ENCODE results near the gene REV3L.

The REV3L gene

GRCh38 chr6:111416529-111416928, 66.5 kb downstream of the REV3L start:
- Histone ChIP-seq H3K4me1 (ENCODE audit: control insufficient read depth, low read depth, low read length) (no peaks in the 10 kb centered on the region), H3K4me3 (ENCODE audit: low read length) (no peak overlapping the region), H3K9ac (ENCODE audit: low read length) (no peak overlapping the region), H3K36me3 (ENCODE audit: control insufficient read depth, low read depth, low read length) (no peaks in the 10 kb centered on the region), H3K27ac (ENCODE audit: low read length) (no peak overlapping the region), H3K27me3 (ENCODE audit: control insufficient read depth, insufficient read depth, low read length) (no peaks in the 10 kb centered on the region), H3K9me3 (ENCODE audit: control insufficient read depth, low read depth, low read length) (no peaks in the 10 kb centered on the region)

- Histone ChIP-seq H3K4me3 (ENCODE audit: low read length) (no peak overlapping the region), H3K9ac (ENCODE audit: low read length) (no peak overlapping the region), H3K4me1 (ENCODE audit: control insufficient read depth, low read depth, low read length) (no peaks in the 10 kb centered on the region), H3K27ac (ENCODE audit: low read length) (no peak overlapping the region), H3K27me3 (ENCODE audit: control insufficient read depth, insufficient read depth, low read length) (no peaks in the 10 kb centered on the region), H3K9me3 (ENCODE audit: control insufficient read depth, low read depth, low read length) (no peaks in the 10 kb centered on the region), H3K36me3 (ENCODE audit: control insufficient read depth, low read depth, low read length) (no peaks in the 10 kb centered on the region)
These were observed 68.6 kb downstream of the REV3L start for GRCh38 chr6:111414373-111414772.

GRCh38 chr6:111411978-111412566, 70.9 kb downstream of the REV3L start:
- Histone ChIP-seq H3K9me3 (ENCODE audit: control insufficient read depth, low read depth, low read length) (no peaks in the 10 kb centered on the region), H3K27ac (ENCODE audit: low read length) (no peak overlapping the region), H3K9ac (ENCODE audit: low read length) (no peak overlapping the region), H3K4me3 (ENCODE audit: low read length) (no peak overlapping the region), H3K4me1 (ENCODE audit: control insufficient read depth, low read depth, low read length) (no peaks in the 10 kb centered on the region), H3K27me3 (ENCODE audit: control insufficient read depth, insufficient read depth, low read length) (no peaks in the 10 kb centered on the region), H3K36me3 (ENCODE audit: control insufficient read depth, low read depth, low read length) (no peaks in the 10 kb centered on the region)

DNA sequence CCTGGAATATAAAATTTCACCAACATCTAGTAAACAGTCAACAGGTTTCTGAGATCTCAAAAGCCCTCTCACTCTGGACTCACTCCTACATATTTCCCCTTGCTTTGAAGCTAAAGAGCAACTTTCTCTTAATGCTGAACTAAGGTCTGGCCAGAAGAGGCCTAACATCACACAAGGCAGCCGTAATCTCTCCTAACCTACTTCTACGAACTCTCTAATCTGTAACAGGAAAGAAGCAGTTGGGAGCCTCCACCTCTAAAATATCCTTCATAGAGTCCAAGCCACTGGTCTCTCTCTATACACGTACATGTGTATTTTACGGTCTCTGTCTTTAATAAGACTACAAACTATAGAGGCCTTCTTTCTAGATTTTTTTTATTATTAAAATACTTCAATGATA, 72.0 kb downstream of the REV3L start:
- no peak overlapping the region for H3K4me3 ChIP-seq (ENCODE audit: low read length)
- H3K36me3 ChIP-seq (ENCODE audit: control insufficient read depth, low read depth, low read length): no peaks in the 10 kb centered on the region
- no peaks in the 10 kb centered on the region for H3K9me3 ChIP-seq (ENCODE audit: control insufficient read depth, low read depth, low read length)
- no peaks in the 10 kb centered on the region for H3K27me3 ChIP-seq (ENCODE audit: control insufficient read depth, insufficient read depth, low read length)
- H3K4me1 ChIP-seq (ENCODE audit: control insufficient read depth, low read depth, low read length): no peaks in the 10 kb centered on the region
- H3K9ac ChIP-seq (ENCODE audit: low read length): no peak overlapping the region
- no peak overlapping the region for H3K27ac ChIP-seq (ENCODE audit: low read length)

- Histone ChIP-seq H3K36me3 (ENCODE audit: control insufficient read depth, low read depth, low read length) (no peaks in the 10 kb centered on the region), H3K27me3 (ENCODE audit: control insufficient read depth, insufficient read depth, low read length) (no peaks in the 10 kb centered on the region), H3K4me3 (ENCODE audit: low read length) (no peak overlapping the region), H3K27ac (ENCODE audit: low read length) (no peak overlapping the region), H3K4me1 (ENCODE audit: control insufficient read depth, low read depth, low read length) (no peaks in the 10 kb centered on the region), H3K9ac (ENCODE audit: low read length) (no peak overlapping the region), H3K9me3 (ENCODE audit: control insufficient read depth, low read depth, low read length) (no peaks in the 10 kb centered on the region)
These were observed 72.6 kb downstream of the REV3L start for GRCh38 chr6:111410371-111410770.

DNA sequence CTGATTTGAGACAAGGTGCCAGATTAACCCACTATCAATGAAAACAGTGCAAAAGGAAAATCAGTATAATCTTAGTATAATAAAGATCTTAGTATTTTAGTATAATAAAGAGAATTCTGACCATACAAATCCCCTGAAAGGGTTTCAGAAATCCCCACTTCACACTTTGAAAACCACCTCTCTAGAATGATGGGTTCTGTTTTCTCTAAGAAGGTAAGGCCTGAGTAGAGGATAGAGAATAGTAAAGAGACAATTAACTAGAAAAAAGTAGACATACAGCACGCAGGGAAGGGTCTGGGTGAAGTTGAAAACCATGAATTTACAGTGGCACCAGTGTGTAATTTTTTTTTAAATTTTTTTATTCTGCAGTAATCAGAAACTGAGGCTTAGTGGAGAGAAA, 73.6 kb downstream of the REV3L start:
- no peaks in the 10 kb centered on the region for H3K4me1 ChIP-seq (ENCODE audit: control insufficient read depth, low read depth, low read length)
- no peaks in the 10 kb centered on the region for H3K9me3 ChIP-seq (ENCODE audit: control insufficient read depth, low read depth, low read length)
- no peak overlapping the region for H3K27ac ChIP-seq (ENCODE audit: low read length)
- no peak overlapping the region for H3K4me3 ChIP-seq (ENCODE audit: low read length)
- H3K36me3 ChIP-seq (ENCODE audit: control insufficient read depth, low read depth, low read length): no peaks in the 10 kb centered on the region
- H3K27me3 ChIP-seq (ENCODE audit: control insufficient read depth, insufficient read depth, low read length): no peaks in the 10 kb centered on the region
- no peak overlapping the region for H3K9ac ChIP-seq (ENCODE audit: low read length)

DNA sequence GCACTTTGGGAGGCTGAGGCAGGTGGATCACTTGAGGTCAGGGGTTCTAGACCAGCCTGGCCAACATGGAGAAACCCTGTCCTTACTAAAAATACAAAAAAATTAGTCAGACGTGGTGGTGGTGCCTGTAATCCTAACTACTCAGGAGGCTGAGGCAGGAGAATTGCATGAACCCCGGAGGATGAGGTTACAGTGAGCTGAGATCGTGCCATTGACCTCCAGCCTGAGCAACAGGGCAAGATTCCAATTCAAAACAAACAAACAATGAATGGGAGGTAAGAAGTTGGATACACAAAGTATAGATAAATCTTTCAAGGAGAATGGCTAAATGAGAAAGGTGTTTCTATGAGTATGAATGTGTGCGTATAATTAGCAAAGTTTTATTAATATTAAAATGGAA, 75.3 kb downstream of the REV3L start:
- H3K4me1 ChIP-seq (ENCODE audit: control insufficient read depth, low read depth, low read length): no peaks in the 10 kb centered on the region
- no peaks in the 10 kb centered on the region for H3K9me3 ChIP-seq (ENCODE audit: control insufficient read depth, low read depth, low read length)
- no peak overlapping the region for H3K4me3 ChIP-seq (ENCODE audit: low read length)
- H3K27ac ChIP-seq (ENCODE audit: low read length): no peak overlapping the region
- no peaks in the 10 kb centered on the region for H3K27me3 ChIP-seq (ENCODE audit: control insufficient read depth, insufficient read depth, low read length)
- peaks cover 3% of the 10 kb centered on the region for H3K36me3 ChIP-seq (ENCODE audit: control insufficient read depth, low read depth, low read length)
- no peak overlapping the region for H3K9ac ChIP-seq (ENCODE audit: low read length)

GRCh38 chr6:111406200-111406721, 76.8 kb downstream of the REV3L start:
- Histone ChIP-seq H3K27ac (ENCODE audit: low read length) (no peak overlapping the region), H3K4me1 (ENCODE audit: control insufficient read depth, low read depth, low read length) (no peaks in the 10 kb centered on the region), H3K27me3 (ENCODE audit: control insufficient read depth, insufficient read depth, low read length) (no peaks in the 10 kb centered on the region), H3K9ac (ENCODE audit: low read length) (no peak overlapping the region), H3K36me3 (ENCODE audit: control insufficient read depth, low read depth, low read length) (peaks cover 3% of the 10 kb centered on the region), H3K9me3 (ENCODE audit: control insufficient read depth, low read depth, low read length) (no peaks in the 10 kb centered on the region), H3K4me3 (ENCODE audit: low read length) (no peak overlapping the region)

DNA sequence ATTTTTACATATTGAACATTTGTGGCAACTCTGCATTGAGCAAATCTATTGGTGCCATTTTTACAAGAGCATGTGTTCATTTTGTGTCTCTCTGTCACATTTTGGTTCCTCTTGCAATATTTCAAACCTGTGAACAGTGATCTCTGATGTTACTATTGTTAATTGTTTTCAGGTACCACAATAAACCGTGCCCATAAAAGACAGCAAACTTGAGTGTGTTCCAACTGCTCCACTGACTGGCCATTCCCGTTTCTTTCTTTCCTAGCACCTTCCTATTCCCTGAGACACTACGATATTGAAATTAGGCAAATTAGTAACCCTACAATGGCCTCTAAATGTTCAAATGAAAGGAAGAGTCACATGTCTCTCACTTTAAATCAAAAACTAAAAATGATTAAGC, 79.6 kb downstream of the REV3L start:
- Histone ChIP-seq H3K4me3 (ENCODE audit: low read length) (no peak overlapping the region), H3K9ac (ENCODE audit: low read length) (no peak overlapping the region), H3K9me3 (ENCODE audit: control insufficient read depth, low read depth, low read length) (no peaks in the 10 kb centered on the region), H3K27ac (ENCODE audit: low read length) (no peak overlapping the region), H3K27me3 (ENCODE audit: control insufficient read depth, insufficient read depth, low read length) (no peaks in the 10 kb centered on the region), H3K36me3 (ENCODE audit: control insufficient read depth, low read depth, low read length) (peaks cover 3% of the 10 kb centered on the region), H3K4me1 (ENCODE audit: control insufficient read depth, low read depth, low read length) (no peaks in the 10 kb centered on the region)

GRCh38 chr6:111399626-111400025, 83.4 kb downstream of the REV3L start:
- H3K27ac ChIP-seq (ENCODE audit: low read length): no peak overlapping the region
- H3K27me3 ChIP-seq (ENCODE audit: control insufficient read depth, insufficient read depth, low read length): no peaks in the 10 kb centered on the region
- H3K9ac ChIP-seq (ENCODE audit: low read length): no peak overlapping the region
- H3K36me3 ChIP-seq (ENCODE audit: control insufficient read depth, low read depth, low read length): peaks cover 3% of the 10 kb centered on the region
- no peak overlapping the region for H3K4me3 ChIP-seq (ENCODE audit: low read length)
- no peaks in the 10 kb centered on the region for H3K9me3 ChIP-seq (ENCODE audit: control insufficient read depth, low read depth, low read length)
- no peaks in the 10 kb centered on the region for H3K4me1 ChIP-seq (ENCODE audit: control insufficient read depth, low read depth, low read length)

- Histone ChIP-seq H3K27ac (ENCODE audit: low read length) (no peak overlapping the region), H3K27me3 (ENCODE audit: control insufficient read depth, insufficient read depth, low read length) (no peaks in the 10 kb centered on the region), H3K4me3 (ENCODE audit: low read length) (no peak overlapping the region), H3K36me3 (ENCODE audit: control insufficient read depth, low read depth, low read length) (peaks cover 3% of the 10 kb centered on the region), H3K9ac (ENCODE audit: low read length) (no peak overlapping the region), H3K4me1 (ENCODE audit: control insufficient read depth, low read depth, low read length) (no peaks in the 10 kb centered on the region), H3K9me3 (ENCODE audit: control insufficient read depth, low read depth, low read length) (no peaks in the 10 kb centered on the region)
These were observed 94.3 kb downstream of the REV3L start for GRCh38 chr6:111388681-111389080.

- no peak overlapping the region for H3K27ac ChIP-seq (ENCODE audit: low read length)
- H3K9ac ChIP-seq (ENCODE audit: low read length): no peak overlapping the region
- H3K4me1 ChIP-seq (ENCODE audit: control insufficient read depth, low read depth, low read length): no peaks in the 10 kb centered on the region
- H3K27me3 ChIP-seq (ENCODE audit: control insufficient read depth, insufficient read depth, low read length): no peaks in the 10 kb centered on the region
- no peaks in the 10 kb centered on the region for H3K9me3 ChIP-seq (ENCODE audit: control insufficient read depth, low read depth, low read length)
- H3K4me3 ChIP-seq (ENCODE audit: low read length): no peak overlapping the region
- H3K36me3 ChIP-seq (ENCODE audit: control insufficient read depth, low read depth, low read length): peaks cover 3% of the 10 kb centered on the region
These were observed 100.3 kb downstream of the REV3L start for GRCh38 chr6:111382476-111383294.

Data from iPS-18a (cell line).